Left lung (tissue), 10 donors: ENCODE results near the gene SLX4IP. TPM values are rescaled to one million over a fixed set of nuclear protein-coding genes. Genes with fewer than 3 reads are reported as not detected.
A peak's percentile ranks its signal among the peaks of the same experiment; 100 is the strongest.
"Not testable (repeated sequence)": the region's sequence is repeated elsewhere in the genome, so short reads cannot be mapped to it uniquely, and the experiment has no call there.

Experiments
- ATAC-seq: fragments of 200-7000 bp; cut with Tn5 transposase; one replicate; pipeline ENCODE4 v1.9.1; 2020; ENCODE audit warnings: moderate library complexity
- DNase-seq, 4 donors: peaks; one replicate each; pipeline ENCODE4 v3.0.0-alpha.2; 2013 to 2020
- H3K27ac ChIP-seq, 2 donors: fragments of 200-600 bp; sonication (generic) in 1 of 2; one replicate each; pipeline versions ENCODE4 v1.5.0 to v1.8.0; 2020 to 2021
- H3K27me3 ChIP-seq, 2 donors: fragments of 200-600 bp; sonication (generic) in 1 of 2; one replicate each; pipeline versions ENCODE4 v1.5.0 to v1.8.0; 2020 to 2021
- H3K36me3 ChIP-seq, 2 donors: fragments of 200-600 bp; sonication (generic) in 1 of 2; one replicate each; pipeline versions ENCODE4 v1.5.0 to v1.8.0; 2020 to 2021
- H3K4me1 ChIP-seq, 2 donors: fragments of 200-600 bp; one replicate each; pipeline ENCODE4 v1.8.0; 2021
- H3K4me3 ChIP-seq, 2 donors: fragments of 200-600 bp; sonication (generic) in 1 of 2; one replicate each; pipeline versions ENCODE4 v1.5.0 to v1.8.0; 2020 to 2021; ENCODE audit warnings: mild to moderate bottlenecking in 1 of 2
- H3K9me3 ChIP-seq, 2 donors: fragments of 200-600 bp; sonication (generic) in 1 of 2; one replicate each; pipeline versions ENCODE4 v1.5.0 to v1.8.0; 2020 to 2021
- CTCF ChIP-seq, 2 donors: fragments of 200-600 bp; sonication (generic) in 1 of 2; IDR thresholded peaks; one replicate each; pipeline versions ENCODE4 v1.5.0 to v1.8.0; 2021; ENCODE audit warnings: antibody characterized with exemption in 2 of 2
- intact Hi-C, 2 donors: fragments of 100-400 bp; cut with DNase I; formaldehyde crosslinking; loops; one replicate each; pipeline versions ENCODE4 v1.11.2 to v1.14.2; 2022
- polyA plus RNA-seq, 6 donors: library from polyadenylated mRNA; unstranded; fragments of 120-200 nt; gene quantifications; one replicate each; pipeline ENCODE4 v1.2.1, GENCODE V29; 2013; ENCODE audit not compliant: insufficient read length in 6 of 6
- total RNA-seq, 2 donors: library from RNA; stranded (reverse); fragmentation: NEBNext Ultra II Directional; extraction: Animal tissue kit (Norgen Biotek cat#: 25700); gene quantifications; one replicate each; pipeline ENCODE4 v1.2.1, GENCODE V29; 2021
- donor health status: DM: no; HTN: yes; CAD: no.
- donor health status: DM: no; HTN: no; CAD: no.

Gene SLX4IP
- total and polyA plus RNA-seq, 8 donors: 6.0 to 12.3 (median 10.3) TPM

GRCh38 chr20:10611357-10611756, 176.3 kb downstream of the SLX4IP start:
- DNase-seq: no peak
- no peaks in the 10 kb centered on the region for H3K9me3 ChIP-seq
- TF ChIP-seq CTCF (IDR thresholded peaks at IDR 0.05): no peak
- ATAC-seq: peak; percentile 33
- no peaks in the 10 kb centered on the region for H3K36me3 ChIP-seq
- H3K27ac ChIP-seq: no peak overlapping the region
- no peak overlapping the region for H3K4me3 ChIP-seq
- intact Hi-C loops: no loop called here
- H3K4me1 ChIP-seq: peaks cover 0 to 5% of the 10 kb centered on the region in 2 donors
- no peaks in the 10 kb centered on the region for H3K27me3 ChIP-seq

GRCh38 chr20:10613426-10613825, 178.3 kb downstream of the SLX4IP start:
- ATAC-seq, intact Hi-C loops, H3K9me3 ChIP-seq, H3K27me3 ChIP-seq, H3K36me3 ChIP-seq, DNase-seq, H3K4me1 ChIP-seq, H3K27ac ChIP-seq, H3K4me3 ChIP-seq: not testable (repeated sequence)

GRCh38 chr20:10613911-10614310, 178.8 kb downstream of the SLX4IP start:
- H3K4me3 ChIP-seq: no peak overlapping the region
- no peaks in the 10 kb centered on the region for H3K27me3 ChIP-seq
- no peaks in the 10 kb centered on the region for H3K9me3 ChIP-seq
- no peaks in the 10 kb centered on the region for H3K36me3 ChIP-seq
- DNase-seq: no peak
- peaks cover 0 to 5% of the 10 kb centered on the region in 2 donors for H3K4me1 ChIP-seq
- no peak overlapping the region for H3K27ac ChIP-seq
- no peak for ATAC-seq
- TF ChIP-seq CTCF (IDR thresholded peaks at IDR 0.05): no peak
- intact Hi-C loops: no loop called here

GRCh38 chr20:10616212-10616611, 181.1 kb downstream of the SLX4IP start:
- H3K9me3 ChIP-seq: no peaks in the 10 kb centered on the region
- H3K36me3 ChIP-seq: no peaks in the 10 kb centered on the region
- no peak overlapping the region for H3K4me3 ChIP-seq
- ATAC-seq: no peak
- no peak for TF ChIP-seq CTCF (IDR thresholded peaks at IDR 0.05)
- no peak for DNase-seq
- intact Hi-C loops: no loop called here
- no peaks in the 10 kb centered on the region for H3K27me3 ChIP-seq
- no peaks in the 10 kb centered on the region for H3K4me1 ChIP-seq
- no peak overlapping the region for H3K27ac ChIP-seq

- H3K36me3 ChIP-seq, H3K4me3 ChIP-seq, DNase-seq, intact Hi-C loops, H3K27me3 ChIP-seq, H3K27ac ChIP-seq, H3K9me3 ChIP-seq, H3K4me1 ChIP-seq, ATAC-seq: not testable (repeated sequence)
Measured at GRCh38 chr20:10617549-10618133, 182.5 kb downstream of the SLX4IP start.

- ATAC-seq (no peak), DNase-seq (no peak)
- no peaks in the 10 kb centered on the region for H3K27me3 ChIP-seq
- H3K36me3 ChIP-seq: no peaks in the 10 kb centered on the region
- H3K27ac ChIP-seq: no peak overlapping the region
- peaks cover 0 to 3% of the 10 kb centered on the region in 2 donors for H3K4me1 ChIP-seq
- intact Hi-C loops: no loop called here
- no peak overlapping the region for H3K4me3 ChIP-seq
- no peak for TF ChIP-seq CTCF (IDR thresholded peaks at IDR 0.05)
- no peaks in the 10 kb centered on the region for H3K9me3 ChIP-seq
Measured at GRCh38 chr20:10618611-10619245, 183.6 kb downstream of the SLX4IP start.
